Measurements from ENCODE around the gene ZBTB49. TPM values are rescaled to one million over a fixed set of nuclear protein-coding genes. Genes with fewer than 3 reads are reported as not detected.

ZBTB49 gene
- polyA plus RNA-seq, 1 donor from 2014 or later, result 16.5 TPM

DNA sequence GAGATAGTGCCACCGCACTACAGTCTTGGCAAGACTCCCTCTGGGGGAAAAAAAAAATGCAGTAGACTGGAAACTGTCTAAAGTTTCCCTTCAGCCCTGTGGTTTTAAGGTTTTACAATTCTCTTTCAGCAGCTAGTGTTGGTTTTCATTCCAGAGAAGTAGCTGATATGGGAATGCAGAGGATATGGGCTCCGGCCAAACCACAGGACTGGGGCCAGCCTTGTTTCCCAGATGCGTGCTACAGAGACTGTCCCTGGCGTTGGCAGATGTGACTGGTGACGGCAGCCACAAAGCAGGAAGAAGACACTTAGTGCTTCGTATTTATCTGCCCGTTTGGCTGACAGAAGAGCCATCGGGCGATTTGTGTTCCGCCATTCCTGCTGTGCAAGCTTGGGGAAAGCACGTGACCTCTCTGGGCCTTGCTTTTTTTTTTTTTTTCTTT, 43.2 kb downstream of the ZBTB49 start:
- H3K9me2 ChIP-seq (ENCODE audit: insufficient read depth, low read length), result no peaks in the 10 kb centered on the region
- no peak overlapping the region for H3K4me3 ChIP-seq (ENCODE audit: low read length)
- no peak overlapping the region for H2AFZ ChIP-seq (ENCODE audit: low read depth, low read length)
- H3K9me3 ChIP-seq (ENCODE audit: low read length), result no peaks in the 10 kb centered on the region
- no peaks in the 10 kb centered on the region for H3K36me3 ChIP-seq (ENCODE audit: insufficient read depth, low read length)
- no peaks in the 10 kb centered on the region for H3F3A ChIP-seq (ENCODE audit: insufficient read depth, low read length, poor library complexity, severe bottlenecking)
- H3K4me2 ChIP-seq (ENCODE audit: low read length), result no peak overlapping the region
- no peaks in the 10 kb centered on the region for H3K79me2 ChIP-seq (replicated peaks; ENCODE audit: insufficient read depth, low read length)
- no peaks in the 10 kb centered on the region for H4K20me1 ChIP-seq (ENCODE audit: insufficient read depth)
- no peak for TF ChIP-seq TAF1 (IDR thresholded peaks at IDR 0.05; ENCODE audit: low read depth)
- TF ChIP-seq, protein P1, sequence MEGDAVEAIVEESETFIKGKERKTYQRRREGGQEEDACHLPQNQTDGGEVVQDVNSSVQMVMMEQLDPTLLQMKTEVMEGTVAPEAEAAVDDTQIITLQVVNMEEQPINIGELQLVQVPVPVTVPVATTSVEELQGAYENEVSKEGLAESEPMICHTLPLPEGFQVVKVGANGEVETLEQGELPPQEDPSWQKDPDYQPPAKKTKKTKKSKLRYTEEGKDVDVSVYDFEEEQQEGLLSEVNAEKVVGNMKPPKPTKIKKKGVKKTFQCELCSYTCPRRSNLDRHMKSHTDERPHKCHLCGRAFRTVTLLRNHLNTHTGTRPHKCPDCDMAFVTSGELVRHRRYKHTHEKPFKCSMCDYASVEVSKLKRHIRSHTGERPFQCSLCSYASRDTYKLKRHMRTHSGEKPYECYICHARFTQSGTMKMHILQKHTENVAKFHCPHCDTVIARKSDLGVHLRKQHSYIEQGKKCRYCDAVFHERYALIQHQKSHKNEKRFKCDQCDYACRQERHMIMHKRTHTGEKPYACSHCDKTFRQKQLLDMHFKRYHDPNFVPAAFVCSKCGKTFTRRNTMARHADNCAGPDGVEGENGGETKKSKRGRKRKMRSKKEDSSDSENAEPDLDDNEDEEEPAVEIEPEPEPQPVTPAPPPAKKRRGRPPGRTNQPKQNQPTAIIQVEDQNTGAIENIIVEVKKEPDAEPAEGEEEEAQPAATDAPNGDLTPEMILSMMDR (IDR thresholded peaks at IDR 0.05; ENCODE audit: poor library complexity, severe bottlenecking), result no peak
- TF ChIP-seq EP300 (conservative IDR thresholded peaks at IDR 0.05; ENCODE audit: poor library complexity, severe bottlenecking), result no peak
- no peak for TF ChIP-seq REST (IDR thresholded peaks at IDR 0.05; ENCODE audit: borderline replicate concordance)
- no peak for TF ChIP-seq POLR2AphosphoS5 (IDR thresholded peaks at IDR 0.05)
- TF ChIP-seq MXI1 (conservative IDR thresholded peaks at IDR 0.05; ENCODE audit: poor library complexity, severe bottlenecking), result no peak
- no peak for TF ChIP-seq EZH2 (IDR thresholded peaks at IDR 0.05; ENCODE audit: borderline replicate concordance, insufficient read depth, low read length, poor library complexity, severe bottlenecking)
- no peak for TF ChIP-seq SMC3 (conservative IDR thresholded peaks at IDR 0.05; ENCODE audit: poor library complexity)
- TF ChIP-seq RAD21 (conservative IDR thresholded peaks at IDR 0.05), result no peak
- no peaks in the 10 kb centered on the region for H3K27me3 ChIP-seq (ENCODE audit: insufficient read depth, low read depth, low read length)
- H3K9ac ChIP-seq (ENCODE audit: low read length), result no peak overlapping the region
- no peak overlapping the region for H3K27ac ChIP-seq (ENCODE audit: low read length)

DNA sequence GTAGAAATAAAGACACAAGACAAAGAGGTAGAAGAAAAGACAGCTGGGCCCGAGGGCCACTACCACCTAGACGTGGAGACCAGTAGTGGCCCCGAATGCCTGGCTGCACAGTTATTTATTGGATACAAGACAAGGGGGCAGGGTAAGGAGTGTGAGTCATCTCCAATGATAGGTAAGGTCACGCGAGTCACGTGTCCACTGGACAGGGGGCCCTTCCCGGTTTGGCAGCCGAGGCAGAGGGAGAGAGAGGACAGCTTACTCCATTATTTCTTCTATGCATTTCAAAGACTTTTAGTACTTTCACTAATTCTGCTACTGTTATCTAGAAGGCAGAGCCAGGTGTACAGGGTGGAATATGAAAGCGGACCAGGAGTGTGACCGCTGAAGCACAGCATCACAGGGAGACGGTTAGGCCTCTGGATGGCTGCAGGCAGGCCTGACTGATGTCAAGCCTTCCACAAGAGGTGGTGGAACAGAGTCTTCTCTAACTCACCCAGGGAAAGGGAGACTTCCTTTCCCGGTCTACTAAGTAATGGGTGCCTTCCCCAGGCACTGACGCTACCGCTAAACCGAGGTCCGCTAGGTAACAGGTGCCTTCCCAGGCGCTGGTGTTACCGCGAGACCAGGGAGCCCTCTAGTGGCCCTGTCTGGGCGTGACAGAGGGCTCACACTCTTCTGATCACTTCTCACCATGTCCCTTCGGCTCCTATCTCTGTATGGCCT, 44.9 kb downstream of the ZBTB49 start:
- no peak overlapping the region for H3K4me2 ChIP-seq (ENCODE audit: low read length)
- H3F3A ChIP-seq (ENCODE audit: insufficient read depth, low read length, poor library complexity, severe bottlenecking), result no peaks in the 10 kb centered on the region
- TF ChIP-seq, protein P1 (IDR thresholded peaks at IDR 0.05; ENCODE audit: poor library complexity, severe bottlenecking), result peak; percentile 61
- TF ChIP-seq TAF1 (IDR thresholded peaks at IDR 0.05; ENCODE audit: low read depth) (no peak), SMC3 (conservative IDR thresholded peaks at IDR 0.05; ENCODE audit: poor library complexity) (peak; percentile 47), EP300 (conservative IDR thresholded peaks at IDR 0.05; ENCODE audit: poor library complexity, severe bottlenecking) (no peak), RAD21 (conservative IDR thresholded peaks at IDR 0.05) (peak; percentile 57)
- no peak overlapping the region for H3K4me3 ChIP-seq (ENCODE audit: low read length)
- no peak overlapping the region for H3K27ac ChIP-seq (ENCODE audit: low read length)
- no peaks in the 10 kb centered on the region for H3K79me2 ChIP-seq (replicated peaks; ENCODE audit: insufficient read depth, low read length)
- no peaks in the 10 kb centered on the region for H3K27me3 ChIP-seq (ENCODE audit: insufficient read depth, low read depth, low read length)
- H3K9me3 ChIP-seq (ENCODE audit: low read length), result no peaks in the 10 kb centered on the region
- no peaks in the 10 kb centered on the region for H3K9me2 ChIP-seq (ENCODE audit: insufficient read depth, low read length)
- no peaks in the 10 kb centered on the region for H4K20me1 ChIP-seq (ENCODE audit: insufficient read depth)
- no peak overlapping the region for H3K9ac ChIP-seq (ENCODE audit: low read length)
- H3K36me3 ChIP-seq (ENCODE audit: insufficient read depth, low read length), result no peaks in the 10 kb centered on the region
- no peak overlapping the region for H2AFZ ChIP-seq (ENCODE audit: low read depth, low read length)
